OCI-LY3 (cell line): Measurements from ENCODE around the gene LRRC8E.
"Not testable (repeated sequence)": the region's sequence is repeated elsewhere in the genome, so short reads cannot be mapped to it uniquely, and the experiment has no call there.

Experiments
- H2AFZ ChIP-seq: fragments of 200-600, 300-600 bp; shearing (Covaris generic); 2 replicates; pipeline ENCODE4 v1.6.0; 2014; ENCODE audit warnings: antibody characterized with exemption, low read depth, low read length
- H3K27ac ChIP-seq: fragments of 200-600, 300-600 bp; sonication (generic); 2 replicates; pipeline ENCODE4 v1.5.1; 2014; ENCODE audit warnings: mild to moderate bottlenecking, low read length, moderate library complexity, mixed read lengths
- H3K27me3 ChIP-seq: fragments of 200-600, 300-600 bp; sonication (generic); 2 replicates; pipeline ENCODE4 v1.6.1; 2014; ENCODE audit warnings: low read depth, low read length, mixed read lengths
- H3K36me3 ChIP-seq: fragments of 200-600, 300-600 bp; sonication (generic); replicated peaks from 2 replicates; pipeline ENCODE3; 2014; ENCODE audit warnings: low read depth, low read length, mixed read lengths
- H3K4me1 ChIP-seq: fragments of 300-600, 200-600 bp; sonication (generic); 2 replicates; pipeline ENCODE4 v1.6.1; 2014; ENCODE audit warnings: low read length, mixed read lengths
- H3K4me2 ChIP-seq: fragments of 200-600, 300-600 bp; sonication (generic); 2 replicates; pipeline ENCODE4 v1.6.1; 2014; ENCODE audit warnings: low read length, mixed read lengths
- H3K4me3 ChIP-seq: fragments of 300-600, 200-600 bp; sonication (generic); 2 replicates; pipeline ENCODE4 v1.5.1; 2014; ENCODE audit warnings: antibody characterized with exemption, mild to moderate bottlenecking, low read length, moderate library complexity
- H3K79me2 ChIP-seq: fragments of 300-600, 200-600 bp; shearing (Covaris generic); 2 replicates; pipeline ENCODE4 v1.6.1; 2014; ENCODE audit warnings: mild to moderate bottlenecking, low read length, mixed read lengths
- H3K9ac ChIP-seq: fragments of 300-600, 200-600 bp; shearing (Covaris generic); 2 replicates; pipeline ENCODE4 v1.6.0; 2014; ENCODE audit warnings: mild to moderate bottlenecking, low read length, moderate library complexity
- H3K9me3 ChIP-seq: fragments of 200-600, 300-600 bp; shearing (Covaris generic); 2 replicates; pipeline ENCODE4 v1.6.1; 2014; ENCODE audit warnings: low read length, mixed read lengths; ENCODE audit not compliant: insufficient read depth
- H4K20me1 ChIP-seq: fragments of 200-600, 300-600 bp; sonication (generic); 2 replicates; pipeline ENCODE4 v1.6.1; 2016; ENCODE audit warnings: low read length, mixed read lengths; ENCODE audit not compliant: insufficient read depth
- CTCF ChIP-seq: fragments of 200-600, 300-600 bp; sonication (generic); IDR thresholded peaks from 2 replicates; pipeline ENCODE4 v1.5.1; 2014; ENCODE audit warnings: antibody characterized with exemption, low read length, low read depth
- EZH2phosphoT487 ChIP-seq: fragments of 200-600 bp; shearing (Covaris generic); IDR thresholded peaks from 2 replicates; pipeline ENCODE4 v1.6.1; 2018; ENCODE audit warnings: antibody characterized with exemption, mixed run types, low read depth

The LRRC8E gene

GRCh38 chr19:7928334-7928706 is 40.0 kb downstream of the LRRC8E start:
- Histone ChIP-seq H3K79me2 (no peaks in the 10 kb centered on the region), H3K36me3 (peaks cover 39% of the 10 kb centered on the region), H3K4me3 (no peak overlapping the region), H3K27me3 (no peaks in the 10 kb centered on the region), H3K9me3 (no peaks in the 10 kb centered on the region), H3K9ac (no peak overlapping the region), H3K4me1 (no peaks in the 10 kb centered on the region), H2AFZ (no peak overlapping the region), H3K27ac (no peak overlapping the region), H4K20me1 (0 out of 2 replicates have a peak, but pooled peaks cover under 1% of the 10 kb centered on the region), H3K4me2 (no peak overlapping the region)
- TF ChIP-seq CTCF (no peak), EZH2phosphoT487 (no peak)

DNA sequence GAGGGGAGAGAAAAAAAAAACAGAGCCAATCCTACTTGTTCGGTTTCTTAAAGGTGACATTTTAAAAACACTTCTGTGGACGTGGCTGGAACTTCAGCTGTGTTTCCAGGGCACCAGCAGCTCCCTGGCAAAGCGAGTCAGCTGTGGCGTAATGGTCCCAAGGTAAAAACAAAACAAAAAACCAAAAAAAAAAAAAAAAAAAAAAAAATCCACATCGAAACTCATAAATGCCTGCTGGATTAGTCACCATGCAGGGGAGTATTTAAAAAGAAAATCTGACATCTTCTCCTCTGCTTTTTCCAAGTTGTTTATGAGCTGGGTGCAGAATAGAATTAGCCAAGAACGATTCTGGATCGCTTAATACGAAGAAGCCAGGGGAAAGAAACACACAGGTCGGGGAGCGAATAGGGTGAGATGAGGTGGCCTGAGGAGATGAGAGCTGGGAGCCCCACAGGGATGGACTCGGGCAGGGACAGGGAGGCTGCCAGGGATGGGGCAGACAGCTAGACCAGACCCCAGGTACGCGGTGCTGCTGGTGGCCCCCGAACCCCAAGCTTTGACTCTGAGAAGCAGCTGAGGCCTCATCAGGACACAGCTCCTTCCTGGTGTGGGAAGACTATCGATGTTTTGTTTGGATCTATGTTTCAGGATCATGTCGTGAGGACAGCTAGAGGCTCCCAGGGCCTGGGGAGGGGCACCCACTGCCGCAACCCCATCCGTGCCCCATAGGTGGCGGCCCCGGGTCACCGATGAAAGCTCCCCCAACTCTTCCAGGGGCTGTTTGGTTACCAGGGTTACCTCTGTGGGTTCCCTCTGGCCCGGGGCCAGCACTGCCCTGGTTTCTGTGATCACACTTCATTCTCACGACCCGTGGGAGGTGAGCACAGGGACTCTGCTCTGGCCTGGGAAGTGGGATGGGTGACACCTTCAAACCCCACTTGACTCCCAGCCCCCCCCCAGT is 40.7 kb downstream of the LRRC8E start:
- Histone ChIP-seq H3K27ac (no peak overlapping the region), H3K79me2 (no peaks in the 10 kb centered on the region), H3K4me3 (no peak overlapping the region), H4K20me1 (0 out of 2 replicates have a peak, but pooled peaks cover 3% of the 10 kb centered on the region), H3K36me3 (peaks cover 46% of the 10 kb centered on the region), H3K9me3 (no peaks in the 10 kb centered on the region), H3K4me1 (no peaks in the 10 kb centered on the region), H3K9ac (no peak overlapping the region), H3K27me3 (no peaks in the 10 kb centered on the region), H2AFZ (no peak overlapping the region), H3K4me2 (no peak overlapping the region)
- TF ChIP-seq EZH2phosphoT487 (no peak), CTCF (peak; percentile 43)

DNA sequence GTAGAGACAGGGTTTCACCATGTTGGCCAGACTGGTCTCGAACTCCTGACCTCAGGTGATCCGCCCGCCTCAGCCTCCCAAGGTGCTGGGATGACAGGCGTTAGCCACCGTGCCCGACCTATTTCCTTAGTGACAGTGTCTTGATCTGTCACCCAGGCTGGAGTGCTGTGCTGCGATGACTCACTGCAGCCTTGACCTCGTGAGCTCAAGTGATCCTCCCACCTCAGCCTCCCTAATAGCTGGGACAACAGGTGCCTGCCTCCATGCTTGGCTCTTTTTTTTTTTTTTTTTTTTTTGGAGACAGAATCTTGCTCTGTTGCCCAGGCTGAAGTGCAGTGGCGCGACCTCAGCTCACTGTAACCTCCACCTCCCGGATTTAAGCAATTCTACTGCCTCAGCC is 41.7 kb downstream of the LRRC8E start:
- H3K27me3 ChIP-seq, H3K9me3 ChIP-seq, H3K4me1 ChIP-seq, H3K27ac ChIP-seq, H3K79me2 ChIP-seq, H2AFZ ChIP-seq, H3K4me3 ChIP-seq, H4K20me1 ChIP-seq, H3K4me2 ChIP-seq, H3K9ac ChIP-seq: not testable (repeated sequence)
- peaks cover 52% of the 10 kb centered on the region for H3K36me3 ChIP-seq

GRCh38 chr19:7930765-7931164 is 42.5 kb downstream of the LRRC8E start:
- Histone ChIP-seq H3K9ac (no peak overlapping the region), H3K9me3 (no peaks in the 10 kb centered on the region), H3K36me3 (peaks cover 56% of the 10 kb centered on the region), H2AFZ (no peak overlapping the region), H3K79me2 (no peaks in the 10 kb centered on the region; the same call in 1 of the 2 replicates), H3K4me2 (no peak overlapping the region), H3K27me3 (no peaks in the 10 kb centered on the region), H4K20me1 (0 out of 2 replicates have a peak, but pooled peaks cover 3% of the 10 kb centered on the region), H3K27ac (no peak overlapping the region), H3K4me1 (no peaks in the 10 kb centered on the region), H3K4me3 (no peak overlapping the region)
- TF ChIP-seq CTCF (no peak), EZH2phosphoT487 (no peak)
